GM19438 (cell line): ENCODE measurements around the gene CCDC39.

ENCODE experiments used
- ATAC-seq: cut with Tn5 transposase; IDR thresholded peaks from one replicate; pipeline ENCODE4 v1.9.1; 2021; ENCODE audit warnings: low read depth; ENCODE audit not compliant: unreplicated experiment

The CCDC39 gene

DNA sequence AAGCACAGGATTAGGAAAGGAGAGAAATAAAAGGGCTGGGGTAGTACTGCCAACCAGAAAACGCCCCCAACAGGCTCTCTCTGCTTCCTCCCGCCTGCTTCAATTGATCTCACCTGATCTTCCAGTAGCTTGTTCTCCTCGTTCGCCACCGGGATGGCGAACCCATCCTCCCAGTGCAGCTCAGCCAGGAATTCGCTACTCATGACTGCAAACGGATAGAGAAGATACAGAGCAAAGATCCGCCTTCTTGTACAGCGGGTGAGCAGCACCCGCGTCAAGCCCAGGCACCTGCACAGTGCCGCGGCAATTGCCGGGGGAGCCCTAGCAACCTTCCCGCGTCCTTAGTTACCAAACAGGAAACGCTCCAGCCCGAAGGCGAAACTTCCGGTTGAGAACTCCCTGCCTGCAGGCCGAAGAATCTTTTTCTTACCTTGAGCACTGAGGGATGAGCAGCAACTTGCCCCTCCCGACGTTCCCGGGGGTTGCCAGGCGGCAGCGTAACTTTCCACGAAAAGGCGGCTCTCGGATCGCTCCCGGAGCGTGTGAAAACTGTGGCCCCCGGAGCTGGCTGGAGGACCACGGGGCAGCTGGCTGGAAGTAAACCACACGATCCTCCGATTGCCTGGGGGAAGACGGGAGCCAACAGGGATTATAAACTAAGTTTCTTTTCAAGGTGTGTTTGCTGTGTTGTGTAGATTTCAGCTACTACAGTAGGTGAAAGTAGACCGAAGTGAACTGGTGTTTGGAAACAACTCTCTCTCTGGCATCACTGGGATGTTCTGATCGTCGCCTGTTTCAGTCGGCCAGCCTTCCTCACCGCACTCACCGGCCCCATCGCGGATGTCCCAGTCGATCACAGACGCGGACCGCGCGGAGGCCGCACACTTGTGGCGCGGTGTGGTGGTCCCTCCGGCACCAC, at the start of gene CCDC39:
CCDC39 (minus strand) TSS at position 312 of the 919 bp plus-strand sequence; CDS start at position 203, 109 bp downstream.
- ATAC-seq, result peak; percentile 97

DNA sequence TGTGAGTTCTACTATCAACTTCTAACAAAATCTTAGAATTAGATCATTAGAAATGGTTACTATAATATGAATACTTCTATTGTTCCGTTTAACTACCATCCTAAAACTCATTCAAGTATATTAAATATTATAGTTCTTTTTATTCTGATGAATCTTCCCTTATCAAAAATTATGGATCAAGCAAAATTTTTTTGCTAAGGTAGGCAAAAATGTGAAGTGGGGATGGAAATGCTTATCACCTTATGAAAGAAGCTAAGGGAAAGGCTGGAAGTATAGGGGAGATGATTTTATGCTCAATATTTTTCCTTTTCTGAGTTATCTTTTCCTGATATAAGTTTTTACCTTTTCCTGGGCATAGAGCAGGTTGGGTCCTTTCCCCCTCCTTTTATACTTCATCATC, 40.7 kb upstream of the CCDC39 start:
- ATAC-seq, result no peak

DNA sequence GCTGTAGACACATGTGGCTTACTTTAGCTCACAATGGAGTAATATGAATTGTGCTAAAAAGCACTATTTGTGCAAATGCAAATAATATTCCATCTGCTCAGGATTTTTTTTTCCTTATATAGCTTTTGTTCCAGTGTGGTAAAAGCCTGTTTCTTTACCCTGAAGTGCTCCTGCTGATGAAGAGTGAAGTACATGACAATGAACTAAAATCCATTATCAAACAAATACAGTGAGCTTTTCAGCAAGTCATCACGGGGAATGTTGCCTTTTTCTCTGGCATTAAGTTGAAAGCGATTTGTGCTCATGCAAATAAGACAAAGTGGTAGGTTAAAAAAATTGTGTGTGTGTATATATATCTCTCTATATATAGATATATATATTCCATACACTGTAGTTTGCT, 28.6 kb upstream of the CCDC39 start:
- no peak for ATAC-seq

DNA sequence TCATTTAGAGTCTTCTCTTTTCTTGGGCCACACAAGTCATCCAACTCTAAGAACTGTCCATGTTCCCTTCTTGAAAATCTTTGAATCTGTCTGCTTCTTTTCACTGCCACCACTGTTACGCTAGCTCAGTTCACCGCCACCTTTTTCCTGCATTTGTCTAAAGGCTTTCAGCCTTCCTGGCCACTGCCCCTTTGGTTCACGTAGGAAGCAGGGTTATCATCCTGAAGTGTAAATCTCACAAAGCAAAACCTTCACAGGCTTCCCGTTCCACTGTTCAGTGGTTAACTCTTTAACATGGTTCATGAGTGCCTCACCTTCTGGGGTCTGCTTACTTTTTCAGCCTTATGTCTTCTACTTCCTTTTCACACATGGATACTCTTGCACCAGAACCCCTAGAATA, 26.3 kb upstream of the CCDC39 start:
- no peak for ATAC-seq

DNA sequence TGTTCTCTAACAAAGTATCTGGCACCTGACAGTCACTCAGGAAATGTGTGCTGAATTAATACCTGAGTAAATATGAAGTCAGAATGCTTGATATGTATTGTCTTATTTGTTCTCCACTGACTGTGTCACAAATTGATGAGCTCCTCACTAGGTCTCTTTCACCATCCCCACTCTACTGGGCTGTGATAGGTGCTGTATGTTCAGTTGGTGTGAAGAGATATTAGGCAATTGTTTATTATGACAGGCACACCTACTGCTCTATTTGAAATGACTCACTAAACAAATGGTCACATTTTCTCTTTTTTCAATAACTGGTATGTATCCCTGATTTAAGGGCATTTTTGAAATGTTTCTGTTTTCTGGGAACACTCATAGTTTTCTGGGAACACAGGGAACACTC, 25.2 kb upstream of the CCDC39 start:
- ATAC-seq, result no peak

DNA sequence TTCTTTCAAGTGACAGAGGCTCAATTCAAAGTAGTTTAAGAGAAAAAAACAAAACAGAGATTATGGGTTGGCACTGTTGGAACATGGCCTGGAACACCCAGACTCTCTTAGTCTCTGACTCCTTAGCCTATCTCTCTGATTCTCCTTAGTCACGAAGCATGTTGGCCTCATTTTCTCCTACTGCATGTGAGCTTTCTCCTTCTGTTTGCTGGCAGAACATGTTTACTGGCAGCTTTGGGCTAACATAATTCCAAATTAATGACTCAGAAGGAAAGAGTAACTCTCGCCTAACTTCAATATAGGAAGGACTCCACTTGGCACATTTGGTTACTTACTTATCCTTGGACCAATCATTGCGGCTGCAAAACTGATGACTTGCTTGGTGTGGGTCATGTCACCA, 21.7 kb upstream of the CCDC39 start:
- ATAC-seq, result no peak

DNA sequence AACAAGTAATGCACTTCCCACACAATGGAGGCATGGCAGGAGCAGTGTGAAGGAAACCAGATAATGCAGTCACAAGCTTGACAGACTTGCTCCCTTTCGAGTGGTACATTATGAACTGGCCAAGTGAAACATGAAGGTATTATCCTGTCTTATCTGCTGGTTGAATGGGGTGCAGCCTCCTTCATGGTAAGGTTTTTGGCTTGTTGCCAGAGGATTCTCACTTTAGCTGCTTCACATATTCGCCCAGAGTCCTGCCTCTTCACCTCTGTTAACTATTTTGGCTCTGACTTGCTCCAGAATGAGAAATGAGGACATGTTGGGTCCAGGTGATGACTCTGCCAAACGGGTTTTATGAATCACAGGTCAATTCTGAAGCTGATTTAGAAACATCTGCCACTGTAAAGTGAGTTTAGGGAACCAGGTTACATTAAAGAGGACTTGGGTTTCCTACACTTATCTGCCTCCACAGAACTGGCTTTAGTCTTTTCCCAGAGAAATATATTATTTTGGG, 19.5 kb upstream of the CCDC39 start:
- no peak for ATAC-seq

DNA sequence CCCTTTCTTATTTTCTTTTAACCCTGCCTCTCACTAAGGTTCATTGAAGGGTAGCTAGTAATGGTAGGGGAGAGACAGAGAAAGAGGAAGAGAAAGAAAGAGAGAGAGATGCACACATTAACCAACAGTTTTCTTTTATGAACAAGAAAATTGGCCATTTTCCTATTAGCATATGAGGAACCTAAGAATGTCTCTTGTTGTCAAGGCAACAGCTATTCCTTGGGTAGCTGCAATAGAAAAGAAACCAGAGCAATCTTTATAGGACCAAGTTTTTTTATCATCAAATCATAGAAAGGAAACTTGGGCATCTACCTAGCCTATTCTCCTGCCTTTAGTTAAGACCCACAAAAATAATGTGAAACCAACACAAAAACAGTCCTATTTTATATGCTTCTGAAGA, 15.0 kb upstream of the CCDC39 start:
- no peak for ATAC-seq

DNA sequence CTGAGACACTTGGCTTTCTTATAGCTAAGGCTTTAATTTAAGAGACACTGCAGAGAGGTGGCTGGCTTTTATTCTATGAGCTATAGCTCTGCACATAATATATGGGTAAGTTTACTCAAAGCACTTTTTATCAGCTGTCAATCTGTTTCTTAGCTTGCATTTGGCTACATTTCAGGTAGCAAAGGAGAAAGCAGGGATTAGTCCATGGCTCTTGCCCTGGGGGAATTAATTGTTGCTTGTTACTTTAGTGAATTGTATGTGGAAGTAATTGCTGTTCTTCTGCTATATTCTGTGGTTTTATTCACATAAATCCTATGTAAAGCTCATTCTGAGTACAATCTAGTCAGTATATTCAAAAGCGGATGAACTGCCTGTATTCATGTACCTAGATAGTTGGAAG, 14.4 kb upstream of the CCDC39 start:
- no peak for ATAC-seq

DNA sequence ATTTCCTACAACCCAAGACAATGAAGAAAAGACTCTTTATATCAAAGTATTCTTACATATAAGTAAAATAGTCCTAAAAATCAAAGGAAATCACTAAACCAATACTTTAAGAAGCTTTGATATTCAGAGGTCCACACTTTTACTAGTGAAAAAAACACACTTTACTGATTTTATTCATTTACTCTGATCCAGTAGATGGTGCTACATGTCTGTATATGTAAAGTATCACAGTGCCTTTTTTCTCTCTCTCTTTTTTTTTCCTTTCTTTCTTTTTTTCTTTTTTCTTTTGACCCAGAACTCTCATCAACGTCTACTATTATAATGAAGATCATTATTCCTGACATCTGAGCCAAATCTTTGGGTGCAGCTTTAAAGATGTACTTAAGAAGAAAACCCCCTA, 10.8 kb upstream of the CCDC39 start:
- ATAC-seq, result no peak

DNA sequence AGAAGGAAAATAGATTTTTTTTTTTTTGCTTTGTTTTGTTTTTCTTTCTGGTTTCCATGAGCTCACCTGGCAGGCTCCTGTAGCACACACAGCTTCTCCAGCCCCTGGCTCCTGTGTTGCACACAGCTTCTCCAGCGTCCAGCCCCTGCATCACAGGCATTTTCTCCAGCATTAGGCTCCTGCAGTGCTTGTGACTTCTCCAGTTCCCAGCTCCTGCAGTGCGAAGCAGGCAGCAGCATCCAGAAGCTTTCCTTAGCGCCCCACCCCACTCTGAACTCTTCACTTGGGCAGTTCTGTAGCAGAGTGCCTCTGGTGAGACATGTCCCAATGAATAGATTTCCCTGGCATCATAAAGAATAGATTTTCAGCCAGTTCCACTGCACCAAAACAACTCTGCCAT, 5.5 kb upstream of the CCDC39 start:
- ATAC-seq, result no peak

DNA sequence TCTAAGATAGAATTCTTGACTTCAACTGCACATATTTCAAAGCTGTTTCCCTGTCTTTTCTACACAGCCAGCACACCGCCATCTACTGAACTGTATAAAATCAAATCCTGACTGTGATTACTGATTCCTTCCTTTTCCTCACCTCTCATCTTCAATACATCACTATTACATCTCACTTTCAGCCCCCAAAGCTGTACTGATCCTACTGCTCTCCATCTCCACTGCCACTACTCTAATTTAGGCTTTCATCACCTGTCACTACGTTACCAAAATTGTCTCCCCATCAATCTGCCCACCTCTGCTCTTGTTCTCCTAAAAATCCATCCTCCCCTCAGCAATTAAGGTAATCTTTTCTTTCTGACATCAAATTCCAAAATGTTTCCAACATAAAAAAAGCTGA, 4.5 kb upstream of the CCDC39 start:
- no peak for ATAC-seq

DNA sequence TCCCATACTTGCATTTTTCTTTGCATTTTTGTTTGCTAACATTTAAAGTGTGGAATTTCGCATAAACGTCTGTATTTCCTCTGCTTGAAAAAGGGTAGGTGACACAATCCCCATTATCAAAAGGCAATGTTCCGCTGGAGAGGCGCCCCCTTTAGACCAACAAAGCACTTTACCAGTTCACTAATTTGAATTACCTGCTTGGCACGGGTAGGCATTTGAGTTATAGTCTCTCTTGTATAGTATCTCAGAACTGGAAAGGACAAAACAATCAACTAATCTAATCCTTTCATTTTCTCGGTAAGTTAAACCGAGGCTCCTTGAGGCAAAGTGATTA, 775 bp upstream of the CCDC39 start:
- peak; percentile 43 for ATAC-seq

DNA sequence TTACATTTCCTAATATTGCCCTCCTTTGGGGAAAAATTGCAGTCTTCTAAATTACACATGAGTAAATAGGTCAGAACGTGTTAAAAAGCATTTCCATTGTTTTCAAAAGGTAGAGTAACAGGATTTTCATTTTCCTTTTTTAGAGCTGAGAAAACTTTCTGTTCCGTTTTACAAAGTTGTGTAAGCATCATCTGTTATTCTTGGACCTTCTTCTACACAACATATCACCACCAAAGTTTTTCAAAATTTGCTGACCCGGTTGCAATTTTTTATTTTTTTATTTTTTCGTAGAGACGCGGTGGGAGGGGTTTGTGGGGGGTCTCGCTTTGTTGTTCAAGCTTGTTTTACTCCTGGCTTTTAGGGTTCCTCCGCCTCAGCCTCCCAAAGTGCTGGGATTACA, 1.1 kb downstream of the CCDC39 start:
- ATAC-seq, result no peak

DNA sequence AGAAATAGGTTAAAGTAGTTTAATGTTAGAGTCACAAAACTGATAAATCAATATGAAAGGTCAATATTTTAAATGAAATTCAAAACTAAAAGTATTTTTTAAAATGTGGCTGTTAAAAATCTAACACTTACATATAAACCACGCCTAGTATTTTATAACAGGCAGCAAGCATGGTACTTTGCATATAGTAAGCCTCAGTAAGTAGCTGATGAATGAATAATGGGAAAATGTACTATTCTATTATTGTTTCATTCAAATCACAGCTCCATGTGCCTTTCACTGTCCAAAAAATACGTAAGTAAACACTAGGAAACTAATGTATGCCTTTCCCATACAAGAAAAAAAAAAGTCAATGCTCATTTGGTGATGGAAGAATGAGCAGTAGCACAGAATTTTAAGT, 17.8 kb downstream of the CCDC39 start:
- no peak for ATAC-seq

DNA sequence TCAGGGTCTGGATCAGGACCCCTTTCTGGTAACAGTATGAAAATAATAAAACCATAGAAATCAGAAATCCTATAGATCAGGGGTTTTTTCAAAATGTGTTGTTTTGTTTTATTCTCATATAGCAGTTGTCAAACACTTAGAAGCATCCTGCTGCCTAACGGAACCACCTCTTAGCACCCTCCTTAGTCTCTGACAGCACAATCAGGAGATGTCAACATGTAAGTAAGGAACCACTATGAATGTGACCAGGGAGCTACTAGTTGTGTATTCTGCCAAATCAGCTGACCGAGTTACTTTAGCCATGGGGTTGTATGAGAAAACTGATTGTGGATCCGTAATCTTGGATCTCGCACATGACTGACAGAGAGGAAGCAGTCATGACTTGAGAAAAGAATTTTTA, 22.2 kb downstream of the CCDC39 start:
- ATAC-seq, result no peak

DNA sequence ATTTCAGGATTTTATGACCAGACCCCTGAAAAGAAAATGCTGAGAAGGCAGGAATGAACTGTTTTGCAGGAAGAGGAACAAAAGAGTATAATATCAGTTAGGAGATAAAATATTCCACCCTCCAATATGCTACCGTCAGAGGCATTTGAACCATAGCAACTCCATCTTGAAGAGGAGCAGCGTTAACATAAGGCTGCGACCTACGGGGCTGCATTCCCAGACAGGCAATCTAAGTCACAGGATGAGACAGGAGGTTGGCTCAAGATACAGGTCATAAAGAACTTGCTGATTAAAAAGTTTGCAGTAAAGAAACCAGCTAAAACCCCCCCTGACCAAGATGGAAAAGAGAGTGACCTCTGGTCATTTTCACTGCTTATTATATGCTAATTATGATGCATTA, 22.9 kb downstream of the CCDC39 start:
- ATAC-seq, result no peak

DNA sequence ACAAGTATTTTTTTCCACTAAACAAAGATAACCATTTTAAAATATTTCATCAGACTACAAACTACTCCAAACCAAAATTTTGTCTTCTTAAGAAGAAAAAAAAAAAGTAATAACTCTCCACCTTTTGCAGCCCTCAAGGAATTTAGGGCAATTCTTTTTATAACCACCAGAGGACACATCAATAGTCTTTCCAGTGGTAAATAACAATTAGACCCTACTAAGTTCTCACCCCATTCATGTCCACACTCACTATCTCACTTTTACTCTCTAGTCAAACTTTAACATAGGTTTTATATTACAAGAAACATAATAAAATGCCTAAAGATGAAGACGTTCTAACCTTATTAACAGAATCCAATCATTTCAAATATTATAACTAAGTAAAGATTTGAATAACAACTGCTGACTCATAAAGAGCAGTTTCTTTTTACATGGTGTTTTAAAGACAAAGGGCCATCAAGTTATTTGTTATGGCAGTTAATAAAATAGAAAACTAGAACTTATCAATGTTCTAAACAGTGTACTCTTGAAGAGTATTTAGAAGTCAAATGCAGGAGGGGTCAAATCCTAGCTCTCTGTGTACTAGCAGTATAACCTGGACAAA, 33.0 kb downstream of the CCDC39 start:
- no peak for ATAC-seq

DNA sequence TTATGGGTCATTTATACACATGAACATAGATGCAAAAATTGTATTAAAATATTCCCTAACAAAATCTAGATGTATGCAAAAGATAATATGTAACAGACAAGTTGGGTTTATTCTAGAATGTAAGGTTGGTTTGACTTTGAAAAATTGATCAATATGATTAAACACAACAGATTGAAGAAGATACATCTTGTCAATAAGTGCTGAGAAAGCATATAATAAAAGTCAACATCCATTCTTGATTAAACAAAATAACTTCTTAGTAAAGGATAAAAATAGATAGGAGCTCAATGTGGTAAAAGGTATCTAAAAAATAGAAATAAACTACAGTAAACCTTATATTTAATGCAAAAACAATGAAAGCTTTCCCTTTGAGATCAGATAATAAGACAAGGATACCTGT, 38.3 kb downstream of the CCDC39 start:
- no peak for ATAC-seq

DNA sequence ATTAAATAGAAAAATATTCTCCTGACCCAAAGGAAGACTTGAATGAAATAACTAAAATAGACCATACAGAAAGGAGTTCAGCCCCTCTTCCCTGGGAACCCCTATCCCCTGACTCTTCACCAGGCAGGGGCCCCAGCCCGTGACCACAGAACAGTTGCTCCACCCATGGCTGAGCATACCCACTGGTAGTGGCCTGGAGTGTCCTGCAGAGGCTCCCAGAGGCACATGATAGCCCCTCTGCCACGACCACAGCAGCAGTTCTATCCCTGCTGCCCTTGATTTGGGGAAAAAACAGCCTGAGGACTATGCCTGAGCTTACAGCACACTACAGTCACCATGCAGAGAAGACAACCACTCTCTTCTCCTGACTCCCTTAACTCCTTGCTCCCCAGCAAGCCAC, 45.6 kb downstream of the CCDC39 start:
- ATAC-seq, result no peak

DNA sequence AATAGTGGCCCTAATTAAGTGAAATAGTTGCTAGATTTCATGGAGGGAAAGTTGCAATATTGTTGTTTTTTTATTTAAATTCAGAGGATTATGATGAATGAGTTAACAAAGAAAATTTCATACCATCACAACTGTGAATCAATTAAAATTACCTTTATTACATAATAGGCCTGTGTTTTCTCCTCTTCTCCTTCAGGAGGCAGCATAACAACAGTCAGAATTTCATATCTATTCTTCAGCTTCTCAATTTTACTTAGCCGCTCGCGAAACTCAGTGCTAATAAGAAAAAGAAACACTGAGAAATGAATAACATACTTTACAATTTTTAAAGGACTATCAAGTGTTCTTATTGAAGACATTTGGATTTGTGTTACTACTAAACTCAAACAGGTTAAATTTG, 48.0 kb downstream of the CCDC39 start:
- ATAC-seq, result no peak

DNA sequence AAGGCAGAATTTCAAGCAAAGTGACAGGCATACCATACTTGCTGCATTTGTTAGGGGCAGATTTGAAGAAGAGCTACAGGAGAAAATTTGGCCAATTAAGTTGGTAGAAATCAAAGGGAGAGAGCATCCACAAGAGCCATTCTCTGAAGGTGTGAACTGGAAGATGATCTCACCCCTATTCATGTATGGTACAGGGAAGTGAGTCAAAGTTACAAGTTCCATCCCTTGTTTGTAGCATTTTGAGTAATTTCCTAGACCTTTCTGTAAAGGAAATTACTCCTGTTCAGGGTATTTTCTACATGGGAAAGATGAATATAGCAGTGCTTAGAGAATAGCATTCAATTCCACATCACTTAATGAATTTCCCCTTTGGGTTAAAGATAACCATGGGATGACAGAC, 48.9 kb downstream of the CCDC39 start:
- no peak for ATAC-seq
